Islet of Langerhans (tissue), 1 donor: ENCODE data around the gene ANO7.
A peak's percentile ranks its signal among the peaks of the same experiment; 100 is the strongest.

Source experiments
- FAIRE-seq: peaks from one replicate; lab custom pipeline; 2011; peaks lifted over from hg19 to GRCh38; lab: Jason Lieb, UNC

Gene ANO7, protein sequence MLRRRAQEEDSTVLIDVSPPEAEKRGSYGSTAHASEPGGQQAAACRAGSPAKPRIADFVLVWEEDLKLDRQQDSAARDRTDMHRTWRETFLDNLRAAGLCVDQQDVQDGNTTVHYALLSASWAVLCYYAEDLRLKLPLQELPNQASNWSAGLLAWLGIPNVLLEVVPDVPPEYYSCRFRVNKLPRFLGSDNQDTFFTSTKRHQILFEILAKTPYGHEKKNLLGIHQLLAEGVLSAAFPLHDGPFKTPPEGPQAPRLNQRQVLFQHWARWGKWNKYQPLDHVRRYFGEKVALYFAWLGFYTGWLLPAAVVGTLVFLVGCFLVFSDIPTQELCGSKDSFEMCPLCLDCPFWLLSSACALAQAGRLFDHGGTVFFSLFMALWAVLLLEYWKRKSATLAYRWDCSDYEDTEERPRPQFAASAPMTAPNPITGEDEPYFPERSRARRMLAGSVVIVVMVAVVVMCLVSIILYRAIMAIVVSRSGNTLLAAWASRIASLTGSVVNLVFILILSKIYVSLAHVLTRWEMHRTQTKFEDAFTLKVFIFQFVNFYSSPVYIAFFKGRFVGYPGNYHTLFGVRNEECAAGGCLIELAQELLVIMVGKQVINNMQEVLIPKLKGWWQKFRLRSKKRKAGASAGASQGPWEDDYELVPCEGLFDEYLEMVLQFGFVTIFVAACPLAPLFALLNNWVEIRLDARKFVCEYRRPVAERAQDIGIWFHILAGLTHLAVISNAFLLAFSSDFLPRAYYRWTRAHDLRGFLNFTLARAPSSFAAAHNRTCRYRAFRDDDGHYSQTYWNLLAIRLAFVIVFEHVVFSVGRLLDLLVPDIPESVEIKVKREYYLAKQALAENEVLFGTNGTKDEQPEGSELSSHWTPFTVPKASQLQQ

DNA sequence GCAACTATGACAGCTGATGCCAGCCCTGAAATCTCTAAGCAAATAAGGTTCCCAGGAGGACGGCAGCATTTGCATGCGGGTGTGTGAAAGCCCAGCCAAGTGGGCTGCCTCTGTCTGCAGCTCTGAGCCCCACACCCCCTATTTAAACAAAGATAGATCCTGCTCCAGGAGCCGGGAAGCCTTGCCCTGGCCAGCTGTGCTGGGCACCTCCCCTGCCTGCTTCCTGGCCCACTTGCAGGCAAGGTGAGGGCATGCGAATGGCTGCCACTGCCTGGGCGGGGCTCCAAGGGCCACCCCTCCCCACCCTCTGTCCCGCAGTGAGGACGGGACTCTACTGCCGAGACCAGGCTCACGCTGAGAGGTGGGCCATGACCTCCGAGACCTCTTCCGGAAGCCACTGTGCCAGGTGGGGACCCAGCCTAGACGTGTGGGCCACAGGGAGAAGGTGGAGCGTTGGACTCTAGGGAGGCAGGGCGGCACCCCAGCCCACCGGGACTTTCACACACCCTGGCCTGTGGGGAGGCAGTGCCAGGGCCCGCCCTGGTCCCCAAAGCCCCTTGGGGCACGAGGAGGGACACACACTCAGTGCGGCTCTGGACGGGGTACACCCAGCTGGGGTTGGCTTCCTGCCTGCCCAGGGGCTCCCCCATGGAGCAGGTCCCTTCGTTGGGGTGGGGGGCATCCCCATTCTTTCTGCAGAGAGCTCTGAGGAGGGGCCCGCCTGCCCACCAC lies at the start of gene ANO7:
Gene ANO7 (plus strand): TSS at position 317 of the 732 bp plus-strand sequence. CDS start 1,387 bp downstream, outside the sequence.
- FAIRE-seq, result no peak

DNA sequence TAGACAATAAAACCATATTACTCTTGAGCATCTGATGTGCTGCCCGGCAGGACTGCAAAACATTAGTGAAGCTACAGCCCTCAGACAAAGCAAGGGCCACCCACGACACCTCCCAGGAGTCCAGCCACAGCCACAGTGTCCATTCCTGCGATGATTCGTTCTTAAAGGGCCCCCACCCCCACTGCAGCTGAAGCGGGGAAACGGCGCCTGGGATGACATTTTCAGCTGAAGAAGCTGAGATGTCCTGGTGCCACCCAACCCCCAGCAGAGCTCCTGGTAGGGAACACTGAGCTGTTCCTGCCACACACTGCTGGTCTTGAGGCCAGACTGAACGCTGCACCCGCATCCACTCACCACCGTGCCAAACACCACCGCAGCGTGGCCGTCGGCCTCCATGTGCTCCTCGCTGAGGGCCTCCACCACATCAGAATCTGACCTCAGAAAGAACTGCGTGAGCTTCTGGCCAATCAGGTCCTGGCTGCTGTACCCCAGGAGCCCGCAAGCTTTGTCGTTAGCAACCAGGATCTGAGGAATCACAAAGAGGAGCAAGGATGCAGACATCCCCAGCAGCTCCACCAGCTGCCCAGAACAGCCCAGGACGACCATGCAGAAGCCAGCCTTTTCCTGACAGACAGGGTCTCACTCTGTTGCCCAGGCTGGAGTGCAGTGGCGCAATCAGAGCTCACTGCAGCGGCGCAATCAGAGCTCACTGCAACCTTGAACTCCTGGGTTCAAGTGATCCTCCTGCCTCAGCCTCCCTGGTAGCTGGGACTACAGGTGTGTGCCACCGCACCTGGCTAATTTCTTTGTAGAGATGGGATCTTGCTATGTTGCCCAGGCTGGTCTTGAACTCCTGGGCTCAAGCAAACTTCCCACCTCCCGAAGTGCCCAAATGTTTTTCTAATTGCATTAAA lies 48.7 kb upstream of the ANO7 start:
- no peak for FAIRE-seq

DNA sequence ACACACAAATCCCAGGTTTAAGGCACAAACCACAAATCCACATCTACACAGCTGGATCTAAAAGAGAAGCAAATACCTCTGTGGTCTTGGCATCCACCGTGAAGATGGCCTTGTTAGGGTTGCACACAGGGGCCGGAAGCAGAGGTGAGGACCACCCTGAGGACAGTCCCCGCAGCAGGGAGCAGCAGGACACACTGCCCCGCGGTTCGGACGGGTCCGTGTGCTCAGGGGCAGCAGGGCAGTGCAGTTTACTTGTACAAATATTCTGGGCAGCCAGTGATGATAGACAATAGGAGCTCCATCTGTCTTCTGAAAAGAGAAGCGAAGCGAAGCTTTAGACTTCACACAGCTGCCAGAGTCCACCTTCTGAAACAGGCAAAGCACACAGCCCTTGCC lies 48.0 kb upstream of the ANO7 start:
- FAIRE-seq, result no peak

DNA sequence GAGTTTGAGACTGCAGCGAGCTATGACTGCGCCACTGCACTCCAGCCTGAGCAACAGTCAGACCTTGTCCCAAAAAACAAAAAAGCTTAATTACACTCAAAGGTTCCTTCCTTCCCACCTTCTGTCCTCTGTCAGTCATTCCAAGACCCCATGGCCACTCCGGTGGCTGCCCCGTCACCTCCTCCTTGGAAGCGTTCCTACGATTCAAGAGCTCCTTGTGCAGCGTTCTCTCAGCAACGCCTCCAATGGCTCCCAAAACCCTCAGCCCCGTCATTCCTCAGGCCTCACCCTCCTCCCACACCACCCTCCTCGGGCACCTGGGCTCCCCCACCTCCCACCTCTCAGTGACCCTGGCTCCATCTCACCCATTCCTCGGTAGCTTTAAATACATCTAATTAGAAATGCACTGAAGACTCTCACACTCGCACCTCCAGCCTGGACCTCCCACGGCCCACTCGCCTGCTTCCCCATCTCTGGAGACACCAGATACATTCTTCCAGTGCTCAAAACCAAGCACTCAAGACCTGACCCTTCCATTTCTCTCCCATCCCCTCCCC lies 47.2 kb upstream of the ANO7 start:
- FAIRE-seq, result no peak

DNA sequence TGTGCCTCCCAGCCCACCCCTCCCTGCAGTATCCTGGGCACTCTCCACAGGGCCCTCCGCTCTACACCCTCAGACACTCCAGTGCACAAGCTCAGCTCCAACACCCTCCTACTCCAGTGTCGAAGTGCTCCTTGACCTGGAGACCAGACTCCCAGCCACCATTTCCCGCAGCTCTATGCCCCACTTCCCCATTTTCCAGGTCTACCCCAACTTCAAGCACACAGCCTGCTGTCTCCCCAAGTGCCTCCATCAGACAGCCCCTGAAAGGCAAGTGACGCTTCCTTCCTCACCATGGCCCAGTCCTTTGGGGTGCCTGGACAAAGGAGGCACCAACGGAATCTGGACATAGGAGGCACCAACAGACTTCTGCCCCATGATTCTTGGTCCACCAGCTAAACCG lies 46.4 kb upstream of the ANO7 start:
- no peak for FAIRE-seq

DNA sequence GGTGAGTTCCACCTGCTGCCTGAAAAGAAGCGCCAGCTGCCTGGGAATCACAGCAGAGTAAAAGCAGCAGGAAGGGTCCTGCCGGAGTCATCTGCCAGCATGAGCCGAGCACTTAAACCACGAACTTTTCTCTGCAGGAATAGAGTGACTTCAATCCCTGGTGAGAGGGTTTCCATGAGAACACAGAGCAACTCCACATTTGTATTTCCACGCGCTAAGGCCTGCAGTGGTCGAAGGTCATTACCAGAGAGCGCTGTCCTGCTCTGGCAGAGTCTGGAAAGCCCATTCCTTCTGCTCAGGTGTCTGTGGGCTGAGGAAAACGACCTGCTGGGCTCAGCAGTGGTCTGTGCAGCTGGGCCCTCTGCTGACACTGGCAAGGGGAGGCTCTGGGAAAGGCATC lies 45.9 kb upstream of the ANO7 start:
- FAIRE-seq, result no peak

DNA sequence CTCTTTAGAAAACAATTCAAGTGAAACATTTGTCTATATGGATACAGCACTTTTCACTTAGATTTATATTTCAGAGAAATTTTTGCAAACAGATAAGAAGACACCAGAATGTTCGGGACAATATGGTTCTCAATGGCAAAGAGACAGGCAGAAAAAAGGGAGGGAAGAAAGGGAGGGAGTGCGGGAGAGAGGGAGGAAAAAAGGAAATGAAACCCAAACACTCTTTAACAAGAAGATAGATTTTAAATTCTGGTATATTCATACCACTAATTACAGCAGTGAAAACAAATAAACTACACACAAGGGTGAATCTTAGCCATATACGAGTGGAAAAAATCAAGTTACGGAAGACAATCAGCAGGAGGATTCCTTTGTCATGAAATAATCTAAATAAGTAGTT lies 42.2 kb upstream of the ANO7 start:
- no peak for FAIRE-seq

DNA sequence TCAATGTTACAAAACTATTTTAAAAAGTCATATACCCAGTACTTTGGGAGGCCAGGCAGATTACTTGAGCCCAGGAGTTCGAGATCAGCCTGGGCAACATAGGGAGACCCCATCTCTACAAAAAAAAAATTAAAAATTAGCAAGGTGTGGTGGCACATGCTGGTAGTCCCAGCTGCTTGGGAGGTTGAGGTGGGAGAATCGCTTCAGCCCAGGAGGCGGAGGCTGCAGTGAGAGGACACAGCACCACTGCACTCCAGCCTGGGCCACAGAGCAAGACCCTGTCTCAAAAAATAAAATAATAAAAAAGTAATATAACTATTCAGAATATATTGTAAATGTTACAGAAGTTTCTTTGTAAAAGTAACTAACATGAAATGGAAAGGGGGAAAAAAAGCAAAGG lies 41.1 kb upstream of the ANO7 start:
- no peak for FAIRE-seq

DNA sequence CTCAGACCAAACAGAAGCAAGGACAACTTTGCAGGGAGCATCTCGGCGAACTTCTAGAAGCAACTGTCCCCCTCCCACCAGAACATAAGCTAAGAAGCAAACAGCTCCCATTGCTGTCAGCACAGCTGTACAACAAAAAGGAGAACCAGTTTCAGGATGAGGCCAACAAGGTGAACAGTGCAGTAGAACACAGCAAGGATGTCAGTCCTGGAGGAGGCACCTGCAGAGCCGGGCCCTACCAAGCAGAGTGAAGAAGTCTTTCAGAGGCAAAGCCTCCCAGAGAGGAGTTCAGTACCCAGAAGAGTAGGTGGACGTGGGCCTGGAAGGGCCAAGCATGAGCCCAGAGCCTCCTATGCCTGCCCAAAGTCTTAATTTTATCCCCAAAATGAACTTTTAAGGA lies 40.2 kb upstream of the ANO7 start:
- FAIRE-seq, result no peak

DNA sequence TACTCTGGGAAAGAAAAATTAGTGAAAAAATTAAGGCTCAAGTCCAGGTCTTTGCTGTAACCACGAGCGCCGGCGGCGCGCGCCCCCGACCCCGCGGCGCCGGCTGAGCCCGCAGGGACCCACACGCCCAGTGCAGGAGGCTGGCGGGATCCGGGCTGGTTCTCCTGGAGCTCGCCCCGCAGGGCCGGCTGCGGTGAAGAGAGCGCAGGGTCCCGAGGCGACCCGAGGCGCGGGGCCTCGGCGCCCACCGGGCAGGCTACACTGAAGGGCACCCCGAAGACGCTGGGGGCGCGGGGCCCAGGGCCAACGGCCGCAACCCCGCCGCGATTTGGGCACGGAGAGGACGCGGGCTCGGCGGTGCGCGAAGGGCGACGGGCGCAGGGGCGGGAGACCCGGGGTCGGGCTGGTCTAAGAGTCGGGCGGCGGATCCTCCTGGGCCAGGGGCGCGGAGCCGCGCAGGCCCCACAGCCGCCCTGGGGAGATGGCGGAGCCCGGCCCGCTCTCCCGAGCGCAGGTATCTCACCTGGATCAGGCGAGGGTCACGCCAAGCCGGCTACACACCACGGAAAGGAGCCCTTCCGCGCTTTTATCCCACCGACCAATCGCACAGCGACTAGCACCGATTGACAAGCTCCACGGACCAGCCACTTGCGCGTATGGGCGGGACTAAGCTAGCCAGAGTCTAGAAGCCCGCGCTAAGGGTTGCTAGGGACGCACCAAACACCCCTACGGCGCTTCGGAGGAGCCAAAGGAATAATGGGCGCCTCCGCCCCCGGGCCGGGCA lies 39.4 kb upstream of the ANO7 start, which contains the start of gene PASK:
Gene PASK (minus strand): TSS at position 582 of the 784 bp plus-strand sequence. CDS start 6,440 bp downstream, outside the sequence.
- peak; percentile 84 for FAIRE-seq

DNA sequence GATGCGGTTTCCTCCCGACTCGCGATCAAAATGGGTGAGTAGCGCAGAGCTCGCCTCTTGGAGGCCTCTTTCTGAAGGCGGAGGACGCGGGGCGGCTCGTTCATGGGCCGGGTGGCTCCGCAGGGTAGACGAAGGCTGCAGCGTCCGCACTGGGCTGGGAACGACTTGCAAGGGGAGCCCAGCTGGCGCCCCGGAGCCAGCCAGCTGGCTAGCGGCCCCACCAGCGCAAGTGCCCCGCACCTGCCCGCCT lies 38.9 kb upstream of the ANO7 start:
- FAIRE-seq, result no peak

DNA sequence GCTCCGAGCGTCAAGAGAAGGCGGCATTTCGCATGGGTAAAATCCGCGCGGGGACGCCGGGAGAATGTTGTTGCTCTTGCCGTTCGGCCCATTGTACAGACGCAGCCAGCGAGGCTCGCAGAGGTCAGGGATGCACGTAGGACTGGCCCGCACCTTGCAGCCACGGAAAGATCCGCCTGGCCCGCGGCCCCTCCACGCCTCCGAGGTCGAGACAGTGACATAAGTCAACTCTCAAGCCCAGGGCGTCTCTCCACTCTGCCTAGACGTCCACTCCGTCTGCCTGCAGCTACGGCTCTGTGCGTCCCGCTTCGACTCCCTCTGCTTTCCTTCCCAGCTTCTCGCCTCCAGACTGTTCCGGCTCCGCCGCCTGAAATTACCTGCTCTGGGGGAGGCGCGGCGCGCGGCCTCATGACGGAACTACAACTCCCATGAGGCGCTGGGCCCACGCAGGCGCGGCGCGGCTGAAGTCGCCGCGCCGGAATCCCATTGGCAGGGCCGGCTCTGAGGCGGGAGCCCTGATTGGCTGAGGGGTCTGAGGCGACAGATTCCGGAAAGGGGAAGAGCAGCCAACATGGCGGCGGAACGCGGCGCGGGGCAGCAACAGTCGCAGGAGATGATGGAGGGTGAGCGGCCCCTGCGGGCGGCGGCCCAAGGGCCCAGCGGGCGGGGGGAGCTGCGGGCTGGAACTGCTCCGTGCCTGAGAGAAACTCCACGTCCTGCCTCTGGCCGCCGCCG lies 38.4 kb upstream of the ANO7 start, which contains the start of gene PPP1R7:
Gene PPP1R7 (plus strand): TSS at position 543 of the 735 bp plus-strand sequence. CDS start 29 bp downstream, at position 572.
- FAIRE-seq, result no peak

DNA sequence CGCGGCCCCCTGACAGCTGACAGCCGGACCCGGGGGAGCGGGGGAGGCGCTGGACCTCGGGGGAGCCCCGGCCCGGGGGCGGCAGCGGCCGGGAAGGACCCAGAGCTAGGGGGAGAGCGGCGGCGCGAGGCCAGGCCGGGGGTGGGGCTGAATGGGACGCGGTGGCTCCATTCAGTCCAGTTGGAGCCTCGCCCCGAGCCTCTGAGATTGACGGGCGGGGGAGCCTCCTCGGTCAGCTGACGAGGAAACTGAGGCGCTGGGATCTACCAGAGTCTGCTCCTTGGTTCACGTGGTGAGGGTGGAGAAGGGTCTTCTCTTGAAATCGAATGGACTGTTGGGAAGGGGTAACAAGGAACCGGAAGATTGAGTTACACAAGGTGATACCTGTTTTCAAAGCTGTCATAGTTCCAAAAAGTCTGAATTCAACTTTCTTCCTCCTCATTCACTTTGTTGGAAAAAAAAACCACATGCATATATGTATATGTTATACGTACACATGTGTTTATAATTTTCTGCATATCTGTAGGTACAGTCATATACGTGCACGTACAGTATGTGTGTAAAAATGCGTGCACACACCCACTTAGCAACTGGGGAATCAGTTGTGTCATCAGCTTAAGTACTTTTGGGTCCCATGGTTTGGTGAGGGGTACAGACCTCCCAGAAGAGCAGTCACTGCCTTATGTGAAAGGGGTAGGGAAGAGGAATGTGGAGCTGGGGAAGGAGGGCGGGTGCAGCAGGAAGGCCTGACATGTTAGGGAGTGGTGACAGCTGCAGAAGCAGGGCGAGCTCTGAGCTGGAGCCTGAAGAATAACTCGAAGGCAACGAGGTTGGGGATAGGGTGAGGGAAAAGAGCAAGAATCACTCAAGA lies 37.6 kb upstream of the ANO7 start:
- no peak for FAIRE-seq

DNA sequence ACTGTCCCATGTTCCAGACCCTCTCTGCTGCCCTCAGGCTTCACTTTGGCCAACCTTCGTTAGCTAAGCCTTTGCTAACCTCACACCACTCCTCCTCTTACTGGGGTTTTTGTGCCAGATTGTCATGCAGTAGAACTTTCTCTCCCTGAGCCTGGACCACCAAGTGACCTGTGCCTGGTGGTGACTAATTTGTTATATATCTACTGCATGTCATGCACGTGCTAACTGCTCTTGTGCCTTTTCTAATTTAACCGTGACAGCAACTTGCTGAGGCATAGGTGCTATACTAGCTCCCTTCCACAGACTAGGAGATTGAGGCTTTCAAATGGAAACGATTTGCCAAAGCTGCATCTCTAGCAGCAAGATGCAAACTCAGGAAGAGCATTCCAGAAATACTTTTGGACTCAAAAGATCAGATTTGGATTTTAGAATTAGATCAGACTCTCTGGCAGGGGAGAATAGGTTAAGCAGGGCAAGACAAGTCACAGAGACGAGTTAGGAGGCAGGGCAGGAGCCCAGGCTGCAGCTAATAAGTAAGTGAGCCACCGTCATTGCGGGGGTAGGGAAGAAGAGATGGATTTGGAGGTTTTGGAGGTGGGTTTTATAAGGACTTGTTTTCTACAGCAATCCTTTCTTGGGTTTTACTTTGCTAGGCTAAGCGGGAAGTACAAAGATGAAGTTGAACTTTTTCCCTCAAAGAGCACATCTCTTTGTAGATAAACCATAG lies 36.4 kb upstream of the ANO7 start:
- no peak for FAIRE-seq

DNA sequence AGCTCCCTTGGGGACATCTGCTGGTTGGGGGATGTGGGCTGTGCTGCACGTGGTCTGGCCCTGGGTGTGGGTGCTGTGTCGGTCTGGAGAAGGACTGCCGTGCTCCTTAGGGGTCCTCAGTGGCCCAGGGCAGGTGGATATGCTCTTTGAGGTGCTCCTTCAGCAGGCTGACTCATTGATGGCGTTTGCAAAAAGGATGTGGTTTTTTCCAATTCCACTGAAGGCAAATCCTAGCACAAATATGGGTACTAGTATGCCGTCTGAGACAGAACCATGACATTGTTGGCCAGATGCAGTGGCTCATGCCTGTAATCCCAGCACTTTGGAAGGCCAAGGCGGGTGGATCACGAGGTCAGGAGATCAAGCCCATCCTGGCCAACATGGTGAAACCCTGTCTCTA lies 34.9 kb upstream of the ANO7 start:
- FAIRE-seq, result no peak

DNA sequence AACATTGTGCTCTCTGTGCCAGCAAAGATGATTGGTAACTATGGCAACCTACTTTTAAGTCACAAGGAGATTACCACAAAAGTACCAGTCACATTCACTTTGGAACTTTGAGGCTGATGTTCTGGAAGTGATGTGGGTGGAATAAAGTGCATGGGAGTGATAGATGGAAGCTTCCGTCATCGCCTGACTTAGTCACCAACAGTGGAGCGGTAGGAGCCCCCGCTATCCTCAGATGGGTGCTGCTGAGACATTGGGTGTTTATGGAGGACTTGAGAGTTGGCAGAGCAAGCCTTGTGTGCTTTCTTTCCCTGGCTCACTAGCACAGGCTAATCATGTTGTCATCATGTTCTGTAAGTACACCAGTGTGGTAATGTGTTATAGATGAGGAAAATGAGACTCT lies 33.6 kb upstream of the ANO7 start:
- no peak for FAIRE-seq

DNA sequence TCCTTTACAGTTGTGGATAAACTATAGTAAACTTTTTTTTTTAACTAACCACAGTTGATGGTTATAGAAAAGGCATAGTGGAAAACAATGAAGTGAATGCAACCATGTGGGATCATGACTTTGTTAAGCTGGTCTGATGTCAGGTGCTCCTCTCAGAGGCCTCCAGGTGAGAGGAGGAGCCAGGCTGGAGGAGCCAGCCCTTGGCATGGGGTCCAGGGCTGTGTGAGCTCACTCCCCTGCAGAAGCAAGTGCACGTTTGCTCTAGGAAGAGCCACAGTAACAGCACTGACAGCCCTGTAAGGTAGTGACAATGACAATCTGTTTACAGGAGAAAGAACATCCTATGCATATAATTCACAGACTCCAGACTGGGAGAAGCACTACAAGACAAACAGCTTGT lies 32.5 kb upstream of the ANO7 start:
- FAIRE-seq, result no peak

DNA sequence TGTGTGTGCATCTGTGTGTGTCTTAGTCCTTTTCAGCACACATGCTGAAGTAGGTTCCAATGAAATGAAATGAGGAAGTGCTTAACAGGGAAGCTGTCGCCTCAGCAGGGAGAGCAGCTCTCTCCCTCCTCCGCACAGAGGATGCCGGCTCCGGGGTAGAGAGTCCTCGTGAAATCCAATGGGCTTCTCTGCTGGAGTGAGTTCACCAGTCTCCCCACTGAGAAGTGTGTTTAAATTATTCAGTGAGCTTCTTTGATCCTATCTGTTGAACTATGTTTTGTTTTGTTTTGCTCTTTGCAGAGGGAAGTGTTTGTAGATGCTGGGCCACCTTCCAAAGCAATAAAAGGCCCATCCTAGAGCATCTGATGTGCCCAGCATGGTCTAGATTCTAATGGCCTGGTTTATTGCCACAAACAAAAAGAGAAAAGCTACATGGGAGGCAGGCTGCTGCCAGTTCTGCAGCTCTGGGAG lies 31.5 kb upstream of the ANO7 start:
- FAIRE-seq, result no peak
